B cell (primary cell): ENCODE measurements around the gene KSR2.

Experiments used
- CTCF ChIP-seq: fragments of 200-600 bp; IDR thresholded peaks from one replicate; pipeline ENCODE4 v1.8.0; 2022; ENCODE audit warnings: antibody characterized with exemption, mild to moderate bottlenecking
- EZH2 ChIP-seq: IDR thresholded peaks from 2 replicates; pipeline ENCODE4 v1.6.1; 2012; ENCODE audit warnings: borderline replicate concordance, low read depth, mild to moderate bottlenecking, moderate library complexity, low read length; ENCODE audit not compliant: insufficient read depth, poor library complexity, severe bottlenecking

GRCh38 chr12:117718141-117718540, 250.6 kb downstream of the KSR2 start:
- TF ChIP-seq CTCF (no peak), EZH2 (no peak)
